Mucosa of stomach (tissue), 1 donor: ENCODE results near the gene GLRX5.

ENCODE experiments used
- H3K27me3 ChIP-seq: one replicate; pipeline ENCODE4 v1.7.0; 2013; ENCODE audit warnings: mild to moderate bottlenecking, low read length; ENCODE audit not compliant: control insufficient read depth, insufficient read depth
- H3K36me3 ChIP-seq: one replicate; pipeline ENCODE4 v1.7.0; 2013; ENCODE audit warnings: low read length; ENCODE audit not compliant: control insufficient read depth, insufficient read depth
- H3K4me1 ChIP-seq: one replicate; pipeline ENCODE4 v1.7.0; 2013; ENCODE audit warnings: mild to moderate bottlenecking, low read length; ENCODE audit not compliant: control insufficient read depth, insufficient read depth
- H3K4me3 ChIP-seq: one replicate; pipeline ENCODE4 v1.7.0; 2013; ENCODE audit warnings: low read length
- H3K9ac ChIP-seq: one replicate; pipeline ENCODE4 v1.7.0; 2013; ENCODE audit warnings: mild to moderate bottlenecking, low read length, moderate library complexity
- H3K9me3 ChIP-seq: one replicate; pipeline ENCODE4 v1.7.0; 2013; ENCODE audit warnings: mild to moderate bottlenecking, low read length, moderate library complexity; ENCODE audit not compliant: control insufficient read depth
- donor health status: Pancreatic carcinoma.

Gene GLRX5

DNA sequence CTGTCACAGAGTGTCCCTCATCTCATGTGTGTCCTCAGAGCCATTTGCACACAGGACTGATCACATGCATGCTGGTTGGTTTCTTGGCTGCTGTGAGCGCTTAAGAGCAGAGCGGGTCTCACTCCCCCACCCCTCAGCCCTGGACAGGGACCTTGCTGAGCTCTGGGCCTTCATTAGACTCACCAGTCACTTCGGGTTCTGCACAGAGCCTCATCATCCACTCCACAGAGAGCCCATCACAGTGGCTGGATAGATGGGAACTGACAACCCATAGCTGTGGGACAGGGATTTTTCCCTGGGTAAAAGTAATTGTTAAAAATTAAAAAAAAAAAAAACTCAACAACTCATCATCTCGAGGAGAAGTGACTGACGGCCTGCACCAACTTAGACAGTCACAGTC, 8.2 kb downstream of the GLRX5 start:
- Histone ChIP-seq H3K4me3 (no peak overlapping the region), H3K4me1 (no peaks in the 10 kb centered on the region), H3K27me3 (no peaks in the 10 kb centered on the region), H3K36me3 (no peaks in the 10 kb centered on the region), H3K9ac (no peak overlapping the region), H3K9me3 (no peaks in the 10 kb centered on the region)

DNA sequence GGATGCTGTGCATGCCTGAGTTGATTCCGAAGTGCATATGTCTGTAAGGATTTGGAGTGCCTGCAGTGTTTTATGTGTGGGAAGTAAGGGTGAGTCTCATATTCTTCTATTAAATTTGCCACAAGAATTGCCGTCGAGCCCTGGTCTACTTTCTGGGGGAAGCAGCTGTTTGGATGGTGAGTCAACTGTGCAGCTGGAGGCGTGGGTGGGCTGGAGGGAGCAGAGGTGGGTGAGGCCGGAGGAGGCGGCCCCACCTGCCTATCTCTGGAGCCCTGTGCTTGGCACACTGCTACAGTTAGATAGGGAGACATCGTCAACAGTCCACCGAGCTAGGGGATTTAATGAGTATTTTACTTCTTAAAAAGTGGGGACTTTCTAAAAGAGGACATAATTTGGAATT, 9.7 kb downstream of the GLRX5 start:
- Histone ChIP-seq H3K4me3 (no peak overlapping the region), H3K4me1 (no peaks in the 10 kb centered on the region), H3K27me3 (no peaks in the 10 kb centered on the region), H3K9ac (no peak overlapping the region), H3K36me3 (no peaks in the 10 kb centered on the region), H3K9me3 (no peaks in the 10 kb centered on the region)

DNA sequence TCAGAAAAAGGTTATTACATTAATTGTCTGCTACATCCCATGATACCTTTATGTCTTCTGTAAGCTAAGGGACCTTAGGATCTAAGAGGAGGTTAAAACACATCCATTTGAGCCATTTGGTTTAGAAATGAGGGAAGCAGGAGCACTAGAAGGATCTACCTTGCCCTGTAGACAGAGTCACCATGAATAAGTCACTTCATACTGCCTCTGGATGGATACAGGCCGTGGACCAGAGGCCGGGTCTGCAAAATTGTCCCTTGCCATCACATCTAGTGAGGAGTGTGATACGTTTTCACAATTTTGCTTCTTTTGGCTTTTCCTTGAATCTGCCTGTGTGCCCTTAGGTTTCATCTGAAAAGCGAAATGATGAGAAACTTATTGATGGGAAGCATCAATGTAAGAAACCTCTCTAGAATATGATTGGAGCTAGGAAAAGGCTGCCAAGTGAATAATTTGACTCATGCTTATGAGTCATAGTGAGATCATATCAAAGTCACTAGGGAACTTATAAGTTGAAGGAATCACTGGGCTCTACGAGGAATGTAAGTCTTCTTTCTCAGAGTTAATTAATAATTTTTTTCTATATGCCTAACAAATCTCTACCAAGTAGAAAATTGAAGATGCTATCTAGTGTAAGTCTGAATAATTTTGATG, 10.8 kb downstream of the GLRX5 start:
- H3K27me3 ChIP-seq = no peaks in the 10 kb centered on the region
- H3K4me3 ChIP-seq = no peak overlapping the region
- H3K9ac ChIP-seq = no peak overlapping the region
- no peaks in the 10 kb centered on the region for H3K36me3 ChIP-seq
- H3K4me1 ChIP-seq = no peaks in the 10 kb centered on the region
- no peaks in the 10 kb centered on the region for H3K9me3 ChIP-seq

DNA sequence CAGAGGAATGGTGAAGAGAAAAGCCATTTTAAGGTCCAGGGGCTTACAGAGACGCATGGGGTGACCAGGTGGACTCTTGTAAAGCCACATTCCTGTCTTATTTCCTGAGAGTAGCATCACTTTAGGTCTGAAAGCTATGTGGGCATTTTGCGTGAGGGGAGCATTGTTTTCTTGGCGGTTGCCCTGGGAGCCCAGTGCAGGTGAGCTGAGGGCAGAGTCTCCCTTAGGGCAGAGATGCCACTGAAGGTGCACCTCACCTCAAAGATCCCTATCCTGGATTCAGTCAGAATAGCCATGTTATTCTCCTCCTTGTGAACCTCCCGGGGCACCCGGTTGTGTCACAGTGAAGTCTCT, 12.4 kb downstream of the GLRX5 start:
- H3K36me3 ChIP-seq = no peaks in the 10 kb centered on the region
- no peaks in the 10 kb centered on the region for H3K9me3 ChIP-seq
- H3K27me3 ChIP-seq = no peaks in the 10 kb centered on the region
- no peak overlapping the region for H3K4me3 ChIP-seq
- H3K9ac ChIP-seq = no peak overlapping the region
- no peaks in the 10 kb centered on the region for H3K4me1 ChIP-seq

DNA sequence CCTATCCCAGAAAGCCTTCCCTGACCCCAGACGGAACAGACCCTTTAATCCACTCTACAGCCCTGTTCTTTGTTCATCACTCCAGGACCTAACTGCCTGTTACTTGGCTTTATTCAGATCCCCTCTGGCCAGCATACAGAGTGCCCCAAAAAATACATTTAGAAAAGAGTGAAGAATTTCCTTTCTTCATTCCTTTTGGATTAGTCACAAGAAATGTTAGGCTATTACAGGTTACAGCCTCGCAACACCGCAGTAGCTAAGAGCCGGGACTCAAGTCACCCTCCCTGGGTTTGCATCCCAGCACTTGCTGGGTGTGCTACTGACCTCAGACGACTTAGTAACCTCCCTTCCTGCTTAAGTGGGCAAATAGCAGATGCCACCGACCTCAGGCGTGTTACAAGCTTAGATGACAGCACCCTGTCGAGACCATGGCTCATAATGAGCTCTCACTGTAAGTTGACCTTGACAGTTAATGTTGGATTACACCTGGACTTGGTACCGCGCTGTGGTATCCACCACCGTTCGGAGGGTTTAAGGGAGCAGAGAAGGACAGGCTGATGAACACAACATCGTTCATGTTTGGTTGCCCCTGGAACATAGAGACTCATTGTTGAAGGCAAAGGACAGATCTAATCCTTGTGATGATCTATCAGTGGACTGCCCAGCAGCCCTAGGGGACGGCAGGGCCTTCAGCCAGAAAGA, 12.9 kb downstream of the GLRX5 start:
- Histone ChIP-seq H3K36me3 (no peaks in the 10 kb centered on the region), H3K9me3 (no peaks in the 10 kb centered on the region), H3K27me3 (no peaks in the 10 kb centered on the region), H3K4me3 (no peak overlapping the region), H3K9ac (no peak overlapping the region), H3K4me1 (no peaks in the 10 kb centered on the region)

DNA sequence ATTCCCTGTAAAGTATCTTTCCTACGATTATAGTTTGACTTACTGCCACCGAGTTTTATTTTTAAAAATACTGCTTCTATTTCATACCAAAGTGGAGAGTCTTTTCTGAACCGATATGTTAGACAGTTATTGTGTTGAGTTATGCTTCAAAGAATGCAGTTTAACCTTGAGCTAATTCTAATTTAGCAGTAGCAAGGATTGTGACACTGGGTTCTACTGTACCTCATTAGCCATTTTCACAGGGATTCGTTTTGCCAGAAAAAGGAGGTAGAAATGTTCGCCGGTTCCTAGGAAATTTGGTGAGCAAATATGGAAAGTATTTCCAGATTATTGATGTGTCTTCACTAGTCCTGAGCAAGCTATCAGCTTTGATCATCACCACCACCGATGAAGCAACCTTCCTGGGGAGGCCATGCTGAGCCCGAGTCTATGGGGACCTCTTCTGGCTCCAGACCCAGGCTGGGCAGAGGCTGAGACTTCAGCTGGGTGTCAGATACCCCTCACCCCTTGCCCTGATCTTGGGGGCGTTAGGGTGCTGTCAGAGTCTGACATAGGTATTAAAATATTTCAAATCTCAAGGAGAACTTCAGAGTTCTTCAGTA, 13.6 kb downstream of the GLRX5 start:
- no peak overlapping the region for H3K9ac ChIP-seq

DNA sequence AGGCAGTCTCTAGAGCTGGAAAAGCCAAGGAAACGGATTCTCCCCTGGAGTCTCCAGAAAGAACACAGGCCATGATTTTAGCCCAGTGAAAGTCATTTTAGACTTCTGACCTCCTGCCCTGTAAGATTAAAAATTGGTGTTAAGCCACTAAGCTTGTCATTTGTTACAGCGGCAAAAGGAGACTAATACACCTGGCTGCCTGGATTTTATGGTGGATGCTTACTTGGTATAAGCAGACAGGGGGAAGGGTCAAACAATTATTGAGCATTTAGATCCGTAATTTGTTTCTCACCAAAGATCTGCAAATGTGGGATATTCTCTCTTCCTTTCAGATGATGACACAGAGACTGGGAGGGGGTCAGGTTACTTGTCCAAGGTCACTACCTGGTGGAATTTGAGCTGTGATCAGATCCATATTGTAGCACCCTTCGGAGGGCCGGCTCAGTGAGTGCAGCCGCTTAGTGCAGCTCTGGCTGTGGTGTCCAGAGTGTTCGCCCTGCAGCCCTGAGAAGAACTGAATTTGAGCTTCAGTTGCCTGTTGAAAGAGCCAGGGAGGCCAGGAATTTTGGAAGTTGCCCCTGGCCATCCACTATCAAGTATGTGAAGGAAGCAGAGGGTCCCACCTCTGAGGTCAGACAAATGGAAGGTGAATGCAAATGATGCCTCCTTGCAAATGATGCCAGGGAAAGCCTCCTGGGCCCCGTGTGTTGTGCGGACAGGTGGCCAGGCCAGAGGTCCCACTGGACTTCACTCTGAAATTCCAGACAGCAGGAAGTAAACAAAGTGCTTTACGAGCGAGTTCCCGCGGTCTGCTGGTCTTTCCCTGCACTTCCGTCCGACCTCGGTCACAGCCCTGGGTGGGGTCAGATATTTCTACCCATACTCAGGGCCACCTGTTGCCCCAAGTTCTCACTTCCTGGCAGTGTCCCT, 15.1 kb downstream of the GLRX5 start:
- H3K9me3 ChIP-seq = no peaks in the 10 kb centered on the region
- no peaks in the 10 kb centered on the region for H3K4me1 ChIP-seq
- H3K27me3 ChIP-seq = no peaks in the 10 kb centered on the region
- H3K4me3 ChIP-seq = no peak overlapping the region
- no peak overlapping the region for H3K9ac ChIP-seq
- H3K36me3 ChIP-seq = no peaks in the 10 kb centered on the region

More for the DNA sequence above, 13.6 kb downstream of the GLRX5 start:
- H3K4me3 ChIP-seq = no peak overlapping the region
- H3K27me3 ChIP-seq = no peaks in the 10 kb centered on the region
- no peaks in the 10 kb centered on the region for H3K4me1 ChIP-seq
- no peaks in the 10 kb centered on the region for H3K9me3 ChIP-seq
- no peaks in the 10 kb centered on the region for H3K36me3 ChIP-seq

DNA sequence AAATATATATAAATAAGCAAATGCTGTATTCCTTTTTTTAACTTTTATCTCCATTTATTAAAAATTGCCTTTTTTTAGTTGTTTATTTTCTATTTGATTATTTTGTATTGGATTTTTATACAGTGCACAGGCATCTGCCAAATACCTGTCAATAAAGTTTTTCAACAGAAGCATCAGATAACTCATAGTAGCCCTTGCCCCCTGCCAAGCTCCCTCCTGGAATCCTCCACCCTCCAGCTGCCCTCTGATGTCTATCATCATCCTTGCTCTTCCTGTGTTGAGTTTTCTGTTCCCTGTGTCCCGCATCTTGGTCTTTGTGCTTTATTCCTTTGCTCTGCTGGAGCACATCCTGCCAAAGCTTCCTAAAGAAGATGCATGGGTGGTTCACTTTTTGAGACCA, 16.6 kb downstream of the GLRX5 start:
- Histone ChIP-seq H3K9me3 (no peaks in the 10 kb centered on the region), H3K4me1 (no peaks in the 10 kb centered on the region), H3K4me3 (no peak overlapping the region), H3K36me3 (no peaks in the 10 kb centered on the region), H3K27me3 (no peaks in the 10 kb centered on the region), H3K9ac (no peak overlapping the region)

DNA sequence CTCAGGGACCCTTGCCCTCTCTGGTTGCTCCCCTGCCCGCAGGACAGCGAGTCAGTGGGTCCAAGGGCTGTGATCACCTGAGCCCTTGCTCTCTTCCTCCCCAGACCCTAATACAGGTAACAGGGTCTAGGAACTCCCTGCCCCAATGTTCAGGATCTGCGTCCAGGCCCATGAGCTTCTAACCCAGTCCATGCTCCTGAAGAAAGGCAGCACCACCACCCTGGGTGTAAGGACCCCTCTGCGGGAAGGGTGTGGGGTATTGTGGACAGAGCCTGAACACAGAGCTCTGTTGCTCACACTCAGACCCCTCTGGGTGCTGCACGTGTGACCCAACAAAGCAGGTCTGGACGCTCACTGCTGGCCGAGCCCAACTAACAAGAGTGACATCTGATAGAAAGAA, 18.3 kb downstream of the GLRX5 start:
- H3K9ac ChIP-seq = no peak overlapping the region
- H3K27me3 ChIP-seq = no peaks in the 10 kb centered on the region
- no peaks in the 10 kb centered on the region for H3K9me3 ChIP-seq
- no peaks in the 10 kb centered on the region for H3K4me1 ChIP-seq
- H3K36me3 ChIP-seq = no peaks in the 10 kb centered on the region
- H3K4me3 ChIP-seq = no peak overlapping the region

DNA sequence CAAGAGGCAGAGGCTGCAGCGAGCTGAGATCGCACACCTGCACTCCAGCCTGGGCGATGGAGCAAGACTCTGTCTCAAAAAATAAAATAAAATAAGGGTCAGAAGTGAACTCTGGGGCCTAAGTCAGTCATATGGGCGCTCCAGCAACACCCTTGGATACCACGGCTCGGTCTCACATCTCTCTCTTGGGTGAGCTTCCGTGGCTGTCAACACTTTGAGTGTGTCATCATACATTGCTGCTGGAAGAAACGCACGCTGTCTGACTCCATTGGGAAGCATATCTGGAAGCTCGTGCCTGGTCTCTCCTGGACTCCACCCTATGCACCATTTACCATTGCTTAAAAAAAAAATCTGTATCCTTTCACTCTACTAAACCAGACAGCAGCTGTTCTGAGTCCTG, 20.2 kb downstream of the GLRX5 start:
- H3K9me3 ChIP-seq = no peaks in the 10 kb centered on the region
- no peak overlapping the region for H3K4me3 ChIP-seq
- no peaks in the 10 kb centered on the region for H3K4me1 ChIP-seq
- H3K36me3 ChIP-seq = no peaks in the 10 kb centered on the region
- H3K27me3 ChIP-seq = no peaks in the 10 kb centered on the region
- no peak overlapping the region for H3K9ac ChIP-seq

DNA sequence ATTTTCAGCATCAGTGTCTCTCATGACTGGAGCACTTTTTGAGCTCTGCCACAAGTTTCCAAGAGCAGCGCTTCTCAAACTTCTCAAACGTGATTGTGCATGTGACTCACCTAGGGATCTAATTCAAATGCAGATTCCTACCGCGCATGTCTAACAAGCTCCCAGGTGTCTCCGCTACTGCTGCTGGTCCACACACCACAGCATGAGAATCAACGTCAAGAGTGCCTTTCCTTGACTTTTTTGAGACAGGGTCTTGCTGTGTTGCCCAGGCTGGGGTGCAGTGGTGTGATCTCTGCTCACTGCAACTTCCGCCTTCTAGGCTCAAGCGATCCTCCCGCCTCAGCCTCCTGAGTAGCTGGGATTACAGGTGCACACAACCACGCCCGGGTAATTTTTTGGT, 22.4 kb downstream of the GLRX5 start:
- Histone ChIP-seq H3K36me3 (no peaks in the 10 kb centered on the region), H3K4me1 (no peaks in the 10 kb centered on the region), H3K27me3 (no peaks in the 10 kb centered on the region), H3K4me3 (no peak overlapping the region), H3K9ac (no peak overlapping the region), H3K9me3 (no peaks in the 10 kb centered on the region)

DNA sequence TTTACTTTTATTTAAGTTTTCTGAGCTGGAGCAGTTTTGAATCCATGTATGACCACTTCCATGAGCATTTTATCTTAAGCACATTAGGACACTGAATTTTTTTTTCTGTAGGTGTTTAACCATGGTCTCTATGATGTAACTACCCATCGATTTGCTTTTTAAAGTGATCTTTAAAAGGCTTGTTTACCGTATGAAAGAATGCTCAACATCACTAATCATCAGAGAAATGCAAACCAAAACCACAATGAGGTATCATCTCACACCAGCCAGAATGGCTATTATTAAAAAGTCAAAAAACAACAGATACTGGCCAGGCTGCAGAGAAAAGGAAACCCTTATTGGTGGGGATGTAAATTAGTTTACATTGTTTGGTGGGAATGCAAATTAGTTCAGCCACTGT, 23.0 kb downstream of the GLRX5 start:
- Histone ChIP-seq H3K27me3 (no peaks in the 10 kb centered on the region), H3K4me3 (no peak overlapping the region), H3K36me3 (no peaks in the 10 kb centered on the region), H3K4me1 (no peaks in the 10 kb centered on the region), H3K9ac (no peak overlapping the region), H3K9me3 (no peaks in the 10 kb centered on the region)
